Fibroblast of lung (primary cell): ENCODE results near the gene RIPK4. TPM values are rescaled to one million over a fixed set of nuclear protein-coding genes. Genes with fewer than 3 reads are reported as not detected.
A peak's percentile ranks its signal among the peaks of the same experiment; 100 is the strongest.

Source experiments
- DNase-seq, 2 donors: peaks; one replicate each; pipeline versions ENCODE4 v3.0.0 to v3.0.0-alpha.2; 2010; ENCODE audit warnings: low read depth in 2 of 2
- H2AFZ ChIP-seq: 2 replicates; pipeline ENCODE4 v1.5.1; 2012; ENCODE audit warnings: low read length, control low read depth, inconsistent platforms
- H3K27ac ChIP-seq: 2 replicates; pipeline ENCODE4 v1.5.1; 2011; ENCODE audit warnings: low read length, control low read depth; ENCODE audit not compliant: insufficient read depth
- H3K27me3 ChIP-seq: 2 replicates; pipeline ENCODE4 v1.5.1; 2011; ENCODE audit warnings: mild to moderate bottlenecking, low read length; ENCODE audit not compliant: control insufficient read depth, insufficient read depth
- H3K36me3 ChIP-seq: 2 replicates; pipeline ENCODE4 v1.5.1; 2011; ENCODE audit warnings: low read length; ENCODE audit not compliant: control insufficient read depth, insufficient read depth
- H3K4me1 ChIP-seq: 2 replicates; pipeline ENCODE4 v1.5.1; 2011; ENCODE audit warnings: low read length; ENCODE audit not compliant: control insufficient read depth, insufficient read depth; ENCODE audit errors: extremely low read depth
- H3K4me2 ChIP-seq: 2 replicates; pipeline ENCODE4 v1.5.1; 2011; ENCODE audit warnings: low read length, control low read depth; ENCODE audit not compliant: insufficient read depth; ENCODE audit errors: extremely low read depth
- H3K4me3 ChIP-seq, 4 experiments: fragments of 200-600 bp in 1 of 4; sonication (generic) in 1 of 4; replicated peaks in 1 of 4; 2 replicates each; pipeline ENCODE4 v1.5.1; 2011 to 2016; ENCODE audit warnings: low read length in 4 of 4, low read depth in 3 of 4, mild to moderate bottlenecking in 3 of 4, control low read depth in 2 of 4, inconsistent platforms in 1 of 4, mixed read lengths in 1 of 4; ENCODE audit not compliant: insufficient read depth in 1 of 4; ENCODE audit errors: control extremely low read depth in 1 of 4
- H3K79me2 ChIP-seq: 2 replicates; pipeline ENCODE4 v1.5.1; 2012; ENCODE audit warnings: mild to moderate bottlenecking, low read length, inconsistent platforms; ENCODE audit not compliant: control insufficient read depth, insufficient read depth
- H3K9ac ChIP-seq: 2 replicates; pipeline ENCODE4 v1.5.1; 2011; ENCODE audit warnings: mild to moderate bottlenecking, low read length, control low read depth; ENCODE audit not compliant: insufficient read depth
- H3K9me3 ChIP-seq: 2 replicates; pipeline ENCODE4 v1.5.1; 2012; ENCODE audit warnings: low read depth, low read length; ENCODE audit not compliant: control insufficient read depth, insufficient read depth
- H4K20me1 ChIP-seq: 2 replicates; pipeline ENCODE4 v1.5.1; 2011; ENCODE audit warnings: low read length; ENCODE audit not compliant: control insufficient read depth, insufficient read depth; ENCODE audit errors: extremely low read depth
- CTCF ChIP-seq, 2 donors: IDR thresholded peaks in 1 of 2; conservative IDR thresholded peaks in 1 of 2; 1 replicate in 1 of 2; 2 replicates in 1 of 2; pipeline ENCODE4 v1.5.1; 2011 to 2012; ENCODE audit warnings: low read length in 2 of 2, control low read depth in 1 of 2, inconsistent platforms in 1 of 2, low read depth in 1 of 2, mild to moderate bottlenecking in 1 of 2
- EZH2 ChIP-seq: IDR thresholded peaks from 2 replicates; pipeline ENCODE4 v1.5.1; 2012; ENCODE audit warnings: low read length, control low read depth, mild to moderate bottlenecking; ENCODE audit errors: missing control alignments
- polyA plus RNA-seq, 2 donors: library from polyadenylated mRNA; depleted of rRNA in 1 of 2; stranded (reverse) in 1 of 2; unstranded in 1 of 2; fragments of >200 nt; gene quantifications; 2 replicates each; pipeline ENCODE4 v1.2.1, GENCODE V29; 2011 to 2012; ENCODE audit warnings: missing spikeins in 1 of 2
- total RNA-seq: library from RNA; depleted of rRNA; stranded (reverse); fragments of >200 nt; gene quantifications from 2 replicates; pipeline ENCODE4 v1.2.1, GENCODE V29; 2014

Gene RIPK4
- total and polyA plus RNA-seq, 2 donors (not counting 1 experiment from before 2014, with no cell fraction given), result under 0.01 TPM; not detected in 1

DNA sequence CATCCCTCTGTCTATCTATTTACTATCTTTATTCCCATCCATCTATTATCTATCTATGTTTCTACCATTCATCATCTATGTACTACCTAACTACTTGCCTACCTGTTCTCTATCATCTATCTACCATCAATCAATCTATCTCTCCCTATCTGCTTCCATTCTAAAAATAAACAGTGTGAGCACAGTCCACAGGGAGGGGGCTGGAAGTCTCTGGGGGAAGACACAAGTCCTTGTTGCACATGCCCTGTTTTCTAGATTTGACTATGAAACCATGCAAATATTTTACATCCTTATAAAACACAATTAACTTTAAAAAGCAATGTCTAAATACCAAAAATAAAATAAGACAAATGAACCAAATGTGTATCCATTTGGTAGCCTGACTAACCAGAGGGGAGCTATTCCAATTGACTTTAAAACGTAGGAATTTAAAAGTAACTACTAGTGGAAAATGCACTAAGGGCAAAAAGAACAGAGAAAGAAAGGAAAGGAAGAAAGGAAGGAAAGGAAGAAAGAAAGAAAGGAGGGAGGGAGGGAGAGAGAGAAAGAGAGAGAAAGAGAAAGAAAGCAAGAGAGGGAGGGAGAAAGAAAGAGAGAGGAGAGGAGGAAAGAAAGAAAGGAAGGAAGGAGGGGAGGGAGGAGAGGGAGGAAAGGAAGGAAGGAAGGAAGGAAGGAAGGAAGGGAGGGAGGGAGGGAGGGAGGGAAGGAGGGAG is 13.6 kb upstream of the RIPK4 start:
- DNase-seq, result no peak
- Histone ChIP-seq H2AFZ (no peak overlapping the region), H3K36me3 (no peaks in the 10 kb centered on the region), H3K4me3 (no peak overlapping the region), H3K9me3 (no peaks in the 10 kb centered on the region), H3K4me1 (no peaks in the 10 kb centered on the region), H3K9ac (no peak overlapping the region), H3K27me3 (peaks cover 18% of the 10 kb centered on the region), H4K20me1 (no peaks in the 10 kb centered on the region), H3K4me2 (no peak overlapping the region), H3K27ac (no peak overlapping the region), H3K79me2 (no peaks in the 10 kb centered on the region)
- TF ChIP-seq CTCF (conservative IDR thresholded peaks at IDR 0.05 in 1 of 2, IDR thresholded peaks at IDR 0.05 in 1 of 2; ENCODE audit: low read depth in 1 of 2, low read length in 2 of 2), result no peak
- peak; percentile 29 for TF ChIP-seq EZH2

DNA sequence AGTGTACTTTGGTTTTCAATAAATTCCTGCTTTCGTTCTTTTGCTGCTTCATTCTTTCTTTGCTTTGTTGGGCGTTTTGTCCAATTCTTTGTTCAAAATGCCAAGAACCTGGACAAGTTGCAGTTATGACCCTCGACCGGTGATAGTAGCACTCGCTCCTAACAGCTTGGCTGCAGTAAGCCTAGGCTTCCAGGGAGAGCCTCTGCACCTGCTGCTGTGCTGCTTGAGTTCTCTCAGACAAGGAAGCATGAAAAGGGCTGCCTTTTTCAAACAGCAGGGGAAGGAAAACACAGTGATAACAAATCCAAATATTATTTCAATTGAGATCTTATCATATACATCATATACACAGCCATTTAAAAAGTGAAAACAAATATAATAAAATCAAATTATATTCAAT is 12.8 kb upstream of the RIPK4 start:
- TF ChIP-seq EZH2 (no peak), CTCF (conservative IDR thresholded peaks at IDR 0.05 in 1 of 2, IDR thresholded peaks at IDR 0.05 in 1 of 2; ENCODE audit: low read depth in 1 of 2, low read length in 2 of 2) (no peak)
- Histone ChIP-seq H3K27me3 (peaks cover 26% of the 10 kb centered on the region), H3K79me2 (no peaks in the 10 kb centered on the region), H3K4me3 (no peak overlapping the region), H4K20me1 (no peaks in the 10 kb centered on the region), H3K9me3 (no peaks in the 10 kb centered on the region), H3K9ac (no peak overlapping the region), H3K4me2 (no peak overlapping the region), H2AFZ (no peak overlapping the region), H3K27ac (no peak overlapping the region), H3K4me1 (no peaks in the 10 kb centered on the region), H3K36me3 (no peaks in the 10 kb centered on the region)
- no peak for DNase-seq

- no peak for DNase-seq
- no peak overlapping the region for H3K27ac ChIP-seq
- H3K4me3 ChIP-seq, result no peak overlapping the region
- H3K79me2 ChIP-seq, result no peaks in the 10 kb centered on the region
- H4K20me1 ChIP-seq, result no peaks in the 10 kb centered on the region
- H3K9ac ChIP-seq, result no peak overlapping the region
- no peaks in the 10 kb centered on the region for H3K4me1 ChIP-seq
- H3K4me2 ChIP-seq, result no peak overlapping the region
- TF ChIP-seq EZH2 (no peak), CTCF (conservative IDR thresholded peaks at IDR 0.05 in 1 of 2, IDR thresholded peaks at IDR 0.05 in 1 of 2; ENCODE audit: low read depth in 1 of 2, low read length in 2 of 2) (no peak)
- H3K9me3 ChIP-seq, result no peaks in the 10 kb centered on the region
- no peak overlapping the region for H2AFZ ChIP-seq
- H3K27me3 ChIP-seq, result peaks cover 27% of the 10 kb centered on the region
- H3K36me3 ChIP-seq, result no peaks in the 10 kb centered on the region
Measured at GRCh38 chr21:41778930-41779600, 12.2 kb upstream of the RIPK4 start.
